C4-2B (cell line): ENCODE data around the gene CD81.
"Not testable (repeated sequence)": the region's sequence is repeated elsewhere in the genome, so short reads cannot be mapped to it uniquely, and the experiment has no call there.

Source experiments
- H3K27ac ChIP-seq: fragments of 450-650 bp; 2 replicates; pipeline ENCODE4 v1.5.1; 2017
- ZFX ChIP-seq: fragments of 450-650 bp; IDR thresholded peaks from 2 replicates; pipeline ENCODE4 v1.6.1; 2017
- TF ChIP-seq, protein P1 (sequence below): fragments of 450-650 bp; conservative IDR thresholded peaks from 2 replicates; pipeline ENCODE4 v1.5.1; 2017; ENCODE audit warnings: mild to moderate bottlenecking

CD81 gene, protein sequence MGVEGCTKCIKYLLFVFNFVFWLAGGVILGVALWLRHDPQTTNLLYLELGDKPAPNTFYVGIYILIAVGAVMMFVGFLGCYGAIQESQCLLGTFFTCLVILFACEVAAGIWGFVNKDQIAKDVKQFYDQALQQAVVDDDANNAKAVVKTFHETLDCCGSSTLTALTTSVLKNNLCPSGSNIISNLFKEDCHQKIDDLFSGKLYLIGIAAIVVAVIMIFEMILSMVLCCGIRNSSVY

DNA sequence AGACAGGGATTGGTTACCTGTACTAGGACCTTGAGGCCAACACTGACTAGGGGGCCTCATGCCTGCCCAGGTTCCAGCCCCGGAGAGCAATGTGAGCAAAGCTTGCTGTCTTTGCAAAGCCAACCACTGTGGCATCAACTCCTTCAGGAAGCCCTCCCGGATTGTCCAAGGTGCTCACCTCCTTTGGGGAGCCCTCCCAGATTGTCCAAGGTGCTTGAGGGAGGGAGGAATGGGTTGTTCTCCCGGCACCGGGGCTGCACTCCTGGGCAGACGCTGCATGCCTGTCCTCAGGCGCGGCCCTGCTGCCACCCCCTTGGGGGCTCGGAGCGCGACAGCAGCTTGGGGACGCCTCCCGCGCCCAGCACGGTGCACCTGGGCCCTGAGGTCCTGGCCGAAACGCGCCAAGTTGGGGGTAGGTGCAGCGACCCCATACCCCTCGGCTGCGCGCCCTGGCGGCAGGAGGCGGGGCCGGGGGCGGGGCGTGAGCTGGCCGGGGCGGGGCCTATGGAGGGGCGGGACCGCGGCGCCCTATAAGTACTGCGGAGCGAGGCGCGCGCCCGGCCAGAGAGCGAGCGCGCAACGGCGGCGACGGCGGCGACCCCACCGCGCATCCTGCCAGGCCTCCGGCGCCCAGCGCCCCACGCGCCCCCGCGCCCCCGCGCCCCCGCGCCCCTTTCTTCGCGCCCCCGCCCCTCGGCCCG is at the start of gene CD81:
Gene CD81 (plus strand): TSS at position 560 of the 701 bp plus-strand sequence. CDS start 240 bp downstream, outside the sequence.
- TF ChIP-seq, protein P1, sequence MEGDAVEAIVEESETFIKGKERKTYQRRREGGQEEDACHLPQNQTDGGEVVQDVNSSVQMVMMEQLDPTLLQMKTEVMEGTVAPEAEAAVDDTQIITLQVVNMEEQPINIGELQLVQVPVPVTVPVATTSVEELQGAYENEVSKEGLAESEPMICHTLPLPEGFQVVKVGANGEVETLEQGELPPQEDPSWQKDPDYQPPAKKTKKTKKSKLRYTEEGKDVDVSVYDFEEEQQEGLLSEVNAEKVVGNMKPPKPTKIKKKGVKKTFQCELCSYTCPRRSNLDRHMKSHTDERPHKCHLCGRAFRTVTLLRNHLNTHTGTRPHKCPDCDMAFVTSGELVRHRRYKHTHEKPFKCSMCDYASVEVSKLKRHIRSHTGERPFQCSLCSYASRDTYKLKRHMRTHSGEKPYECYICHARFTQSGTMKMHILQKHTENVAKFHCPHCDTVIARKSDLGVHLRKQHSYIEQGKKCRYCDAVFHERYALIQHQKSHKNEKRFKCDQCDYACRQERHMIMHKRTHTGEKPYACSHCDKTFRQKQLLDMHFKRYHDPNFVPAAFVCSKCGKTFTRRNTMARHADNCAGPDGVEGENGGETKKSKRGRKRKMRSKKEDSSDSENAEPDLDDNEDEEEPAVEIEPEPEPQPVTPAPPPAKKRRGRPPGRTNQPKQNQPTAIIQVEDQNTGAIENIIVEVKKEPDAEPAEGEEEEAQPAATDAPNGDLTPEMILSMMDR = no peak
- no peak for TF ChIP-seq ZFX
- H3K27ac ChIP-seq = peak within 1 kb of the TSS; percentile 87

DNA sequence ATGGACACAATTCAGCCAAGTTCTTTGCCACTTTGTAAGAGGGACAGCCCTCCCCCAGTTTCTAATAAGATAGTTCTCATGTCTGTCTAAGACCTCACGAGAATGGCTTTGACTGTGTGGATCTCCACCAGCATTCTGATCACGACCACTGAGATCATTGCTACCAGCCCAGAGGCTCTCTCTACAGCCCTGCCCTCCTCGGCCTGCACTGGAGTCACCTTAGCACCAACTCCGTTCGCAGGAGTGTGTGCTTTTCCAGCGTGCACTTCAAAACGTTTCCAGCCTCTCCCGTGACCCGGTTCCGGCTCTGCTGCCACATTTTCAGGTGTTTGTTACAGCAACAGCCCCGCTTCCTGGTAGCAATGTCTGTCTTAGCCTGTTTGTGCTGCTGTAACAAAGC is 49.1 kb upstream of the CD81 start:
- H3K27ac ChIP-seq = no peak overlapping the region
- no peak for TF ChIP-seq ZFX
- TF ChIP-seq, protein P1 = no peak

DNA sequence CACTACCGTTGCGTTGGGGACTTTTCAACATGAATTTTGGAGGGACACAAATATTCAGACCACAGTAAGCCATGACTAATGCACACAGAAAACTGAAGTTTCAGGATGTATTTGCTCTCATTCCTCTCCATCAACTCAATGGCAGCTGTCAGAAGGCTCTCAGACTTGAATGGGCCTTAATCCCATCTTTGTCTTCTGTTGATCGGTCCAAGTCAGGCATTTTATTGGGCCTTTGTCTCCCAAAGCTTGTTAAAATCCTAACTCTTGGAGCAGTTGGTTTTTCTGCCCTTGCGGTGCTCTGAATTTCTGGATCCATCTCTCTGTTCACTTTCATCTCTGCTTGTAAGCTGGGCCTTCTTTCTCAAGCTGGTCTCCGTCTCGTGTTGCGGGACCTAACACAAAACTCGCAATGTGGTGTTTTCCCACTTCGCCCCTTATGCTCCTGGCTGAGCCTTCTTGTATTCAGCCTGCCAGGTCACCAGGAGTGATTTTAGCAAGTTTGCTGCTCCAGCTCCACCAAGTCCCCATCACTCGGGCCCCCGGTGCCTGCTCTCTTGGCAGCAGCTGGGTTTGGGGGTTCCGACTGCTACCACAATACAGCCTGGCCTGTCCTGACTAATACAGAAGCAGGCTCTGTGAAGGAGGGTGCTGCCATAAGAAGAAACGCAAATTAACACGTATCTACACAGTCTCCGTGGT is 48.3 kb upstream of the CD81 start:
- no peak for TF ChIP-seq ZFX
- TF ChIP-seq, protein P1 = no peak
- H3K27ac ChIP-seq = no peak overlapping the region

DNA sequence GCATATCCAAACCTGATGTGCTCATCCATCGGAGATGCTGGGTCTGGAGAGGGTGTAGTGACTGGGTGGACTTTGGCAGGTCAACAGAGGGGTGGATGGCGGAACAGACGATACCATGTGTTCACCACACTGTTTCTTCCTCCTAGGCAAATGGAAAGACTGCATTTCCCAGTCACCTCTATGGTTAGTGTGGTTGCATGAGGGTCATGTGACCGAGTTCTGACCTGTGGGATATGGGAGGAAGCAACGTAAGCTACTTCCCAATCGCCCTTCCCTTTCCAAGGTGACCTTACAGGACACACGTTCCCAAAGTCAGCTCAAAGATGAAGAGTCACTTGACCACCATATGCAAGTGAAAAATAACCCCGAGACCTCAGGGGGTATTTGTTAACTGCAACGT is 47.6 kb upstream of the CD81 start:
- no peak overlapping the region for H3K27ac ChIP-seq
- TF ChIP-seq ZFX = no peak
- TF ChIP-seq, protein P1 = no peak

DNA sequence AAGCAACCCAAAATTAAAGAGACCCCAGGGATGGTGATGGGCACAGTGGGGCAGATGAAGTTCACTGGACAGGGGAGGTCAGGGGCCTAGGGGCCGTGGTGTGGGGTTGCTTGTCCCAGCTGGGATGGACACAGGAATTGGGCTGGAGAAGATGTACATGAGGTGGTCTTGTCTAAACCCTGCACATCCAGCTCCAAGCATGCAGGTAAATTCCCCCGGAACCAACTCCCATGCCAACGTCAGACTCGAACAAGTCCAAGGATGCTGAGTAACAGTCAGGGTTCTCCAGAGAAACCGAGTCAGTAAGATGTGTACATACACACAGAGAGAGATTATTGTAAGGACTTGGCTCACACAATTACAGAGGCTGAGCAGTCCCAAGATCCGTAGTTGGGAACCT is 46.4 kb upstream of the CD81 start:
- H3K27ac ChIP-seq = no peak overlapping the region
- TF ChIP-seq, protein P1 = no peak
- no peak for TF ChIP-seq ZFX

DNA sequence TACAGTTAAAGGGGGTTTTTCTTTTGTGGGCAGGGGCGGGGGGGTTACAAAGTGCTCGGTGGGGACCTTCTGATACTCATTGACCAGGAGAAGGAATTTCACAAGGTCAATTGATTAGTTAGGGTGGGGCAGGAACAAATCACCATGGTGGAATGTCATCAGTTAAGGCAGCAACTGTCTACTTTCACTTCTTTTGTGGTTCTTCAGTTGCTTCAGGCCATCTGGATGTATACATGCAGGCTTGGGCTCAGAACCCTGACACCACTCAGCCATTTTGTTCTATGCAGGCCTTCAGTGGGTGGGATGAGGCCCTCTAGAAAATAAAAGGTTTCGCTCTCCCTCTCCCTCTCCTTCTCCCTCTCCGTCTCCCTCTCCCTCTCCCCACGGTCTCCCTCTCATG is 45.7 kb upstream of the CD81 start:
- no peak for TF ChIP-seq ZFX
- TF ChIP-seq, protein P1 = no peak
- H3K27ac ChIP-seq = no peak overlapping the region

DNA sequence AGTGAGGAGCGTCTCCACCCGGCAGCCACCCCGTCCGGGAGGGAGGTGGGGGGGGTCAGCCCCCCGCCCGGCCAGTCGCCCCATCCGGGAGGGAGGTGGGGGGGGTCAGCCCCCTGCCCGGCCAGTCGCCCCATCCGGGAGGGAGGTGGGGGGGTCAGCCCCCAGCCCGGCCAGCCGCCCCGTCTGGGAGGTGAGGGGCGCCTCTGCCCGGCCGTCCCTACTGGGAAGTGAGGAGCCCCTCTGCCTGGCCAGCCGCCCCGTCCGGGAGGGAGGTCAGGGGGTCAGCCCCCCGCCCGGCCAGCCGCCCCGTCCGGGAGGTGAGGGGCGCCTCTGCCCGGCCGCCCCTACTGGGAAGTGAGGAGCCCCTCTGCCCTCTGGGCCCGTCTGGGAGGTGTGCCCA is 44.5 kb upstream of the CD81 start:
- H3K27ac ChIP-seq = not testable (repeated sequence)

DNA sequence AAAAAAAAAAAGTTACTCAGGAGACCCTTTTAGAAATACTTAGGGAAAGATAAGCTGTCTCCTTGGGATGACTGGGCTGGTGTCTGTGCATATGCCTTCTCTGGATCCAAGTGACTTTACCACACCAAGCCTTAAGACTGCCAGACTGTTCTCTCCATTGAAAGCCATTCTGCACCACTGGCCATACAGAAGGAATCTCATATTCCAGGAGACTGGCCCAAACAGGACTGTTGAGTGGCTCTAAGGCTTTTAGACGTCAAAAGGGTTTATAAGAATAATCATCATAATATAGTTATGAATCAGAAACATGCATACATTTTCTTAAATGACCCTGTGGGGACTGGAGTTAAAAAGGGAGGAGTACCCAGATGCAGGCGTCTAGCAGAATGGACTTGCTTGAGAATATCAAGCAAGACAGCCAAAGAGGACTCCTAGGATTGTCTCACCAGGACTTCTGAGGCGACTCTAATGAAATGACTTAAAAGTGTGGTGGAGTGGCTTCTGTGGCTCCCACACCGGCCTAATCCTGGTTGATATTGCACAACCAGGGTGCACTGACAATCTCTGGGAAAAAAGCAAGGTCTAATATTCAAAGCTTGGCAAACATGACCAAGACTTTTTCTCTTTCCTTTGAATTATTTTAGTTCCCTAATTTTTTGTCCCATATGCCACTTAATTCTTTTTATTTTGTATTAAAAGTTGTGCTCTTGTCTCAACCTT is 43.5 kb upstream of the CD81 start:
- not testable (repeated sequence) for H3K27ac ChIP-seq

DNA sequence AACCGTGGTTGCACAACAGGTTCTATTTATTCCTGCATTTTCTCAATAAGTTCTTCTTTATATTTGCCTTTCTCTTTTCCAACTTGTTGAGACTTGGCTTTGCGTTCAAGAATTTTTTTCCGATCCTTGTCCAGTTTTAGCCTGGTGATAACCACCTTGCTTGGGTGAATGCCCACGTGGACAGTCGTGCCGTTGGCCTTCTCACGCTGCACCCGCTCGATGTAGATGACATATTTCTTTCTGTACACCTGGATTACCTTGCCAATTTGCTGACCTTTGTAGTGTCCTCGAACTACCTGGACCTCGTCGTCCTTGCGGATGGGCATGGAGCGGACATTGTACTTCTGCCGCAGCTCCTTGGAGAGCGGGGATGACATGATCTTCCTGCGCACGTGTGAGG is 41.8 kb upstream of the CD81 start:
- not testable (repeated sequence) for H3K27ac ChIP-seq

DNA sequence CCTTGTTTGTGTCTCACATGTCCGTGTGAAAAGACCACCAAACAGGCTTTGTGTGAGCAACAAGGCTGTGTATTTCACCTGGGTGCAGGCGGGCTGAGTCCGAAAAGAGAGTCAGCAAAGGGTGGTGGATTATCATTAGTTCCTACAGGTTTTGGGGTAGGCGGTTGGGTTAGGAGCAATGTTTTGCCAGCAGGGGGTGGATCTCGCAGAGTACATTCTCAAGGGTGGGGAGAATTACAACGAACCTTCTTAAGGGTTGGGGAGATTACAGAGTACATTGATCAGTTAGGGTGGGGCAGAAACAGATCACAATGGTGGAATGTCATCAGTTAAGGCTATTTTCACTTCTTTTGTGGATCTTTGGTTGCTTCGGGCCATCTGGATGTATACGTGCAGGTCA is 38.4 kb upstream of the CD81 start:
- H3K27ac ChIP-seq = not testable (repeated sequence)
